WTC11 (cell line): ENCODE results near the gene LHFPL4.

ENCODE experiments used
- OVOL2 ChIP-seq: fragments of 250-450 bp; sonication (Bioruptor Pico); IDR thresholded peaks from 2 replicates; pipeline ENCODE4 v1.9.0; 2021; ENCODE audit warnings: mild to moderate bottlenecking, borderline replicate concordance
- TCF7 ChIP-seq: sonication (generic); formaldehyde crosslinking; IDR thresholded peaks from 2 replicates; pipeline ENCODE4 v1.8.0; 2022; ENCODE audit warnings: mild to moderate bottlenecking, low read depth, missing genetic modification reagents, moderate library complexity
- TF ChIP-seq, protein P1 (sequence below): fragments of 200-600 bp; IDR thresholded peaks from 2 replicates; pipeline ENCODE4 v1.8.0; 2022; ENCODE audit warnings: antibody characterized with exemption
- TF ChIP-seq, protein P2 (sequence below): sonication (generic); formaldehyde crosslinking; IDR thresholded peaks from 2 replicates; pipeline ENCODE4 v1.8.1; 2022; ENCODE audit warnings: low read depth, missing genetic modification reagents, borderline replicate concordance
- TF ChIP-seq, protein P3 (sequence below): sonication (generic); formaldehyde crosslinking; IDR thresholded peaks from 2 replicates; pipeline ENCODE4 v1.8.1; 2023; ENCODE audit warnings: mild to moderate bottlenecking, missing genetic modification reagents, moderate library complexity

DNA sequence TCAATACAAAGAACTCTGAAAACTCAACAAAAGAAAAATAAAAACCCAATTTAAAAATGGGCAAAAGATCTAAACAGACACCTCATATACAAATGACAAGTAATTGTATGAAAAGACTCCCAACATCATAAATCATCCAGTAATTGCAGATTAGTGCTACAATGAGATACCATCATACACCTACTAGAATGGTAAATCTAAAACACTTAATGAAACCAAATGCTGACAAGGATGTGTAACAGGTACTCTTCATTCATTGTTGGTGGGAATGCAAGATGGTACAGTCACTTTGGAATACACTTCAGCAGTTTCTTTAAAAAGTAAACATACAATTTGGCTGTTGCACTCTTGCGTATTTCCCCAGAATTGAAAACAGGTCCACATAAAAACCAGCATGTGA lies 68.4 kb downstream of the LHFPL4 start:
- TF ChIP-seq TCF7 (CRISPR knock-in tag) (no peak), OVOL2 (CRISPR knock-in tag) (no peak)
- TF ChIP-seq, protein P1, sequence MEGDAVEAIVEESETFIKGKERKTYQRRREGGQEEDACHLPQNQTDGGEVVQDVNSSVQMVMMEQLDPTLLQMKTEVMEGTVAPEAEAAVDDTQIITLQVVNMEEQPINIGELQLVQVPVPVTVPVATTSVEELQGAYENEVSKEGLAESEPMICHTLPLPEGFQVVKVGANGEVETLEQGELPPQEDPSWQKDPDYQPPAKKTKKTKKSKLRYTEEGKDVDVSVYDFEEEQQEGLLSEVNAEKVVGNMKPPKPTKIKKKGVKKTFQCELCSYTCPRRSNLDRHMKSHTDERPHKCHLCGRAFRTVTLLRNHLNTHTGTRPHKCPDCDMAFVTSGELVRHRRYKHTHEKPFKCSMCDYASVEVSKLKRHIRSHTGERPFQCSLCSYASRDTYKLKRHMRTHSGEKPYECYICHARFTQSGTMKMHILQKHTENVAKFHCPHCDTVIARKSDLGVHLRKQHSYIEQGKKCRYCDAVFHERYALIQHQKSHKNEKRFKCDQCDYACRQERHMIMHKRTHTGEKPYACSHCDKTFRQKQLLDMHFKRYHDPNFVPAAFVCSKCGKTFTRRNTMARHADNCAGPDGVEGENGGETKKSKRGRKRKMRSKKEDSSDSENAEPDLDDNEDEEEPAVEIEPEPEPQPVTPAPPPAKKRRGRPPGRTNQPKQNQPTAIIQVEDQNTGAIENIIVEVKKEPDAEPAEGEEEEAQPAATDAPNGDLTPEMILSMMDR: no peak
- TF ChIP-seq, protein P2, sequence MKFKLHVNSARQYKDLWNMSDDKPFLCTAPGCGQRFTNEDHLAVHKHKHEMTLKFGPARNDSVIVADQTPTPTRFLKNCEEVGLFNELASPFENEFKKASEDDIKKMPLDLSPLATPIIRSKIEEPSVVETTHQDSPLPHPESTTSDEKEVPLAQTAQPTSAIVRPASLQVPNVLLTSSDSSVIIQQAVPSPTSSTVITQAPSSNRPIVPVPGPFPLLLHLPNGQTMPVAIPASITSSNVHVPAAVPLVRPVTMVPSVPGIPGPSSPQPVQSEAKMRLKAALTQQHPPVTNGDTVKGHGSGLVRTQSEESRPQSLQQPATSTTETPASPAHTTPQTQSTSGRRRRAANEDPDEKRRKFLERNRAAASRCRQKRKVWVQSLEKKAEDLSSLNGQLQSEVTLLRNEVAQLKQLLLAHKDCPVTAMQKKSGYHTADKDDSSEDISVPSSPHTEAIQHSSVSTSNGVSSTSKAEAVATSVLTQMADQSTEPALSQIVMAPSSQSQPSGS (CRISPR knock-in tag): no peak
- TF ChIP-seq, protein P3, sequence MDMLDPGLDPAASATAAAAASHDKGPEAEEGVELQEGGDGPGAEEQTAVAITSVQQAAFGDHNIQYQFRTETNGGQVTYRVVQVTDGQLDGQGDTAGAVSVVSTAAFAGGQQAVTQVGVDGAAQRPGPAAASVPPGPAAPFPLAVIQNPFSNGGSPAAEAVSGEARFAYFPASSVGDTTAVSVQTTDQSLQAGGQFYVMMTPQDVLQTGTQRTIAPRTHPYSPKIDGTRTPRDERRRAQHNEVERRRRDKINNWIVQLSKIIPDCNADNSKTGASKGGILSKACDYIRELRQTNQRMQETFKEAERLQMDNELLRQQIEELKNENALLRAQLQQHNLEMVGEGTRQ (CRISPR knock-in tag): no peak
